Measurements from ENCODE around the gene CSNK2B. TPM values are rescaled to one million over a fixed set of nuclear protein-coding genes. Genes with fewer than 3 reads are reported as not detected.
A peak's percentile ranks its signal among the peaks of the same experiment; 100 is the strongest.

CSNK2B gene
- total and polyA plus RNA-seq, 9 of the 15 experiments (the other 6 are each of a cell fraction or from before 2014, with no cell fraction given) = 120 to 1,126 (median 529) TPM

DNA sequence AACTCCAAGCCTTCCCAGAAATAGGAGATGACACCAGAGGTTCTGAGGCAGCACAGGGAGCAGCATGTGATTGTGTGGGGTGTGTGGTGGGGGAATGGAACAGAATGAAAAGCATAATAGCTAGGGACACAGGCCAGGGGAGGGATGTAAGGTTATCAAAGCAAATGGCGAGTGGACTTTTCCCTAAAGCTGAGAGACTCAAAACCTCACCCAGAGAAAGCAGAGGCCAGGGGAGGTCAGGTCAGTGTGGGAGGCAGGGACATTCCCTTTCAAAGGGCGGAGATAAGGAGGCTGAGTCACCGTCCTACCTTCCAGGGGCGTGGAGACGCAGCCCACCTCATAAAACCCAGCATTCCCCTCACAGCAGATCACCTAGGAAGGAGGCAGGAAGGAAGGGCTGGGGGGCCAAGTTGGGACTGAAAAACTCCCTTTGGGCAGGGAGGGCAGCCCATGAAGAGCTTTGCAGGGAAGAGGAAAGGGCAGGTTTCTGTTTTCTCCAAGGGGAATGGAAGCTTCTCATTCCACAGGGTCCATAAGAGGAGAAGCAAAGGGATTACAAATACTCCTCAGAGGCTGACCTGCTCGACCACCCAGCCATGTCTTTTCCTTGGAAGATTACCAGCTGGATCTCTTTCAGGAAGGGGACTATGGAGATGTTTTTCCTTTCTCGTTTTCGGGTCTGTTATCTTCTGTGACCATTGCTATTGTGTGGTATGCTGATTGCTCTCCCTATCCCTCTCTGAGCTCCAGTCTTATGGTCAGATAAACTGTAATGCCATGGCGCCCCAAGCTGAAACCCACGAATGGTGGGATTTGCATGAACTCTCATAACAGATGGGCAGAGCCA is 24.6 kb downstream of the CSNK2B start (continued):
- TF ChIP-seq, protein P1, sequence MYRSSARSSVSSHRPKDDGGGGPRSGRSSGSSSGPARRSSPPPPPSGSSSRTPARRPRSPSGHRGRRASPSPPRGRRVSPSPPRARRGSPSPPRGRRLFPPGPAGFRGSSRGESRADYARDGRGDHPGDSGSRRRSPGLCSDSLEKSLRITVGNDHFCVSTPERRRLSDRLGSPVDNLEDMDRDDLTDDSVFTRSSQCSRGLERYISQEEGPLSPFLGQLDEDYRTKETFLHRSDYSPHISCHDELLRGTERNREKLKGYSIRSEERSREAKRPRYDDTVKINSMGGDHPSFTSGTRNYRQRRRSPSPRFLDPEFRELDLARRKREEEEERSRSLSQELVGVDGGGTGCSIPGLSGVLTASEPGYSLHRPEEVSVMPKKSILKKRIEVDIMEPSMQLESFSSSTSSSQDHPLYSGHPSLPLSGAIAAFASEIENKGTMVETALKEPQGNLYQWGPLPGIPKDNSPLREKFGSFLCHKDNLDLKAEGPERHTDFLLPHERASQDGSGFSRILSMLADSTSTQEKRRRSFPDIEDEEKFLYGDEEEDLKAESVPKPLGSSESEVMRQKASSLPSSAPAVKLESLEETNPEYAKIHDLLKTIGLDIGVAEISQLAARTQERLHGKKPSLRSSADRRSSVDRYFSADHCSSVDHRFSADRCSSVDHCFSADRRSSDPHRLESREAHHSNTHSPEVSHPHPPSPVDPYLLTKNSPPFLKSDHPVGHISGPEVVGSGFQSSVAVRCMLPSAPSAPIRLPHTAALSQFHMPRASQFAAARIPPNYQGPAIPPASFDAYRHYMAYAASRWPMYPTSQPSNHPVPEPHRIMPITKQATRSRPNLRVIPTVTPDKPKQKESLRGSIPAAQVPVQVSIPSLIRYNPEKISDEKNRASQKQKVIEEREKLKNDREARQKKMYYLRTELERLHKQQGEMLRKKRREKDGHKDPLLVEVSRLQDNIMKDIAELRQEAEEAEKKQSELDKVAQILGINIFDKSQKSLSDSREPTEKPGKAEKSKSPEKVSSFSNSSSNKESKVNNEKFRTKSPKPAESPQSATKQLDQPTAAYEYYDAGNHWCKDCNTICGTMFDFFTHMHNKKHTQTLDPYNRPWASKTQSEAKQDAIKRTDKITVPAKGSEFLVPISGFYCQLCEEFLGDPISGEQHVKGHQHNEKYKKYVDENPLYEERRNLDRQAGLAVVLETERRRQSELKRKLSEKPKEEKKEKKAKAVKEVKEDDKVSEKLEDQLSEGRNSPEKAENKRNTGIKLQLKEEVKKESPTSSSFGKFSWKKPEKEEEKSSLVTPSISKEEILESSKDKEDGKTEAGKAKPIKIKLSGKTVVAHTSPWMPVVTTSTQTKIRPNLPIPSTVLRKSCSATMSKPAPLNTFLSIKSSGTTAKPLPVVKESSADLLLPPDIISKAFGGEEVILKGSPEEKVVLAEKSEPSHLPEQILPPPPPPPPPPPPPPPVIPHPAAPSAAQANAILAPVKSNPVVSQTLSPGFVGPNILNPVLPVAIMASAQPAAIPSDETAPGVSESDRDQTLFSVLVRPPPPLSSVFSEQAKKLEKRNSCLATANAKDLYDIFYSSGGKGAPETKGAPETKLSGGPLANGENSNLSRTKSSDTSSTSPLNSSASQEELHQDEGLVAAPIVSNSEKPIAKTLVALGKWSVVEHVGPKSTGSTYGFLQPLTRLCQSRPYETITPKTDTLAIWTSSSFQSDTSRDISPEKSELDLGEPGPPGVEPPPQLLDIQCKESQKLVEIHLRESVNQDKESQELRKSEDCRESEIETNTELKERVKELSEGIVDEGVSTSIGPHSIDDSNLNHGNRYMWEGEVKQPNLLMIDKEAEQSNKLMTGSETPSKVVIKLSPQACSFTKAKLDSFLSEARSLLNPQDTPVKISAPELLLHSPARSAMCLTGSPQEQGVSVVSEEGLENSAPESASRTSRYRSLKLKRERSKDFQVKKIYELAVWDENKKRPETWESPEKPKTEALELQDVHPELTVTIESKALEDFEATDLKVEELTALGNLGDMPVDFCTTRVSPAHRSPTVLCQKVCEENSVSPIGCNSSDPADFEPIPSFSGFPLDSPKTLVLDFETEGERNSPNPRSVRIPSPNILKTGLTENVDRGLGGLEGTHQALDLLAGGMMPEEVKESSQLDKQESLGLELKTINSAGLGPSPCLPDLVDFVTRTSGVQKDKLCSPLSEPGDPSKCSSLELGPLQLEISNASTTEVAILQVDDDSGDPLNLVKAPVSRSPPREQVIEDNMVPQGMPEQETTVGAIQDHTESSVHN (IDR thresholded peaks at IDR 0.05; ENCODE audit: borderline replicate concordance in 1 of 2, low read depth in 1 of 2) = peak in 1 of 2 experiments; percentile 31; a peak in 1 of 4 replicates
- TF ChIP-seq ADNP (tag; IDR thresholded peaks at IDR 0.05) (peak; percentile 94), ID3 (CRISPR knock-in tag; IDR thresholded peaks at IDR 0.05) (no peak), ID3 (tag; IDR thresholded peaks at IDR 0.05) (peak; percentile 94), XRCC4 (IDR thresholded peaks at IDR 0.05; ENCODE audit: extremely low read depth, insufficient read depth, insufficient read length) (no peak), MEF2D (tag; conservative IDR thresholded peaks at IDR 0.05; ENCODE audit: low read depth) (peak; percentile 56; the same call in 1 of the 2 replicates), KLF10 (CRISPR knock-in tag; IDR thresholded peaks at IDR 0.05) (0 out of 2 replicates have a peak, but pooled peaks have one; percentile 53), MECOM (CRISPR knock-in tag; IDR thresholded peaks at IDR 0.05) (peak; percentile 58; the same call in 1 of the 2 replicates), ETS1 (conservative IDR thresholded peaks at IDR 0.05; ENCODE audit: control insufficient read depth, low read depth, low read length) (no peak)
- TF ChIP-seq, protein P2, sequence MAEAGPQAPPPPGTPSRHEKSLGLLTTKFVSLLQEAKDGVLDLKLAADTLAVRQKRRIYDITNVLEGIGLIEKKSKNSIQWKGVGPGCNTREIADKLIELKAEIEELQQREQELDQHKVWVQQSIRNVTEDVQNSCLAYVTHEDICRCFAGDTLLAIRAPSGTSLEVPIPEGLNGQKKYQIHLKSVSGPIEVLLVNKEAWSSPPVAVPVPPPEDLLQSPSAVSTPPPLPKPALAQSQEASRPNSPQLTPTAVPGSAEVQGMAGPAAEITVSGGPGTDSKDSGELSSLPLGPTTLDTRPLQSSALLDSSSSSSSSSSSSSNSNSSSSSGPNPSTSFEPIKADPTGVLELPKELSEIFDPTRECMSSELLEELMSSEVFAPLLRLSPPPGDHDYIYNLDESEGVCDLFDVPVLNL (CRISPR knock-in tag; IDR thresholded peaks at IDR 0.05; ENCODE audit: low read depth) = 0 out of 2 replicates have a peak, but pooled peaks have one; percentile 19
